ENCODE data around the gene NINJ1. TPM values are rescaled to one million over a fixed set of nuclear protein-coding genes. Genes with fewer than 3 reads are reported as not detected.

The NINJ1 gene
- total and polyA plus RNA-seq, 2 donors (not counting 1 experiment from before 2014, with no cell fraction given) = 8.3 to 13.2 TPM

- Histone ChIP-seq H3K4me1 (ENCODE audit: control insufficient read depth in 2 of 2, insufficient read depth in 2 of 2, low read length in 2 of 2) (peaks cover 21 to 29% of the 10 kb centered on the region in 2 donors), H3K9ac (ENCODE audit: low read length) (no peak overlapping the region), H3K36me3 (replicated peaks in 1 of 2; ENCODE audit: control extremely low read depth in 1 of 2, control insufficient read depth in 1 of 2, extremely low read depth in 1 of 2, insufficient read depth in 2 of 2, low read length in 1 of 2) (peaks cover 0 to 9% of the 10 kb centered on the region in 2 experiments), H2AFZ (ENCODE audit: insufficient read depth, low read depth, low read length, poor library complexity, severe bottlenecking) (no peak overlapping the region), H4K20me1 (ENCODE audit: control insufficient read depth, insufficient read depth, low read length, poor library complexity, severe bottlenecking) (peaks cover 5% of the 10 kb centered on the region), H3K4me3 (ENCODE audit: control extremely low read depth in 1 of 5, extremely low read depth in 1 of 5, insufficient read depth in 1 of 5, low read depth in 2 of 5, low read length in 4 of 5) (no peak overlapping the region), H3K27me3 (replicated peaks in 1 of 4; ENCODE audit: control extremely low read depth in 1 of 4, control insufficient read depth in 3 of 4, insufficient read depth in 4 of 4, low read length in 3 of 4) (no peaks in the 10 kb centered on the region), H3K9me3 (ENCODE audit: control extremely low read depth in 1 of 3, control insufficient read depth in 2 of 3, insufficient read depth in 1 of 3, low read length in 2 of 3) (no peaks in the 10 kb centered on the region), H3K79me2 (ENCODE audit: control insufficient read depth, insufficient read depth, low read length) (peaks cover 19% of the 10 kb centered on the region), H3K4me2 (replicated peaks; ENCODE audit: low read depth, low read length, poor library complexity, severe bottlenecking) (no peak overlapping the region), H3K27ac (ENCODE audit: low read length in 2 of 2) (no peak overlapping the region)
- ChIA-PET CTCF (no interaction called here), POLR2A (interaction anchor here (0.7 kb wide), 1 partner anchor 14 kb away, joined by 3 read pairs; no protein-coding TSS in a partner anchor)
- no peak for DNase-seq
- H3K4me1 Mint-ChIP-seq = peaks cover 25% of the 10 kb centered on the region
- no peak overlapping the region for H3K27ac Mint-ChIP-seq
- intact Hi-C loops (cut with micrococcal nuclease) = no loop called here
- 94% methylated on average over 10 of the region's 13 CpGs for WGBS (ENCODE audit: insufficient coverage)
- H3K27me3 Mint-ChIP-seq = no peaks in the 10 kb centered on the region
- H3K4me3 Mint-ChIP-seq = no peak overlapping the region
- no peak for ATAC-seq (ENCODE audit: low read depth)
- no peak for TF ChIP-seq CTCF (IDR thresholded peaks at IDR 0.05)
- no peak for TF ChIP-seq EZH2 (IDR thresholded peaks at IDR 0.05; ENCODE audit: borderline replicate concordance, insufficient read depth, low read depth, low read length, poor library complexity, severe bottlenecking)
- H3K9me3 Mint-ChIP-seq (ENCODE audit: insufficient read depth) = no peaks in the 10 kb centered on the region
These were observed 21.1 kb downstream of the NINJ1 start for GRCh38 chr9:93112864-93113389.

DNA sequence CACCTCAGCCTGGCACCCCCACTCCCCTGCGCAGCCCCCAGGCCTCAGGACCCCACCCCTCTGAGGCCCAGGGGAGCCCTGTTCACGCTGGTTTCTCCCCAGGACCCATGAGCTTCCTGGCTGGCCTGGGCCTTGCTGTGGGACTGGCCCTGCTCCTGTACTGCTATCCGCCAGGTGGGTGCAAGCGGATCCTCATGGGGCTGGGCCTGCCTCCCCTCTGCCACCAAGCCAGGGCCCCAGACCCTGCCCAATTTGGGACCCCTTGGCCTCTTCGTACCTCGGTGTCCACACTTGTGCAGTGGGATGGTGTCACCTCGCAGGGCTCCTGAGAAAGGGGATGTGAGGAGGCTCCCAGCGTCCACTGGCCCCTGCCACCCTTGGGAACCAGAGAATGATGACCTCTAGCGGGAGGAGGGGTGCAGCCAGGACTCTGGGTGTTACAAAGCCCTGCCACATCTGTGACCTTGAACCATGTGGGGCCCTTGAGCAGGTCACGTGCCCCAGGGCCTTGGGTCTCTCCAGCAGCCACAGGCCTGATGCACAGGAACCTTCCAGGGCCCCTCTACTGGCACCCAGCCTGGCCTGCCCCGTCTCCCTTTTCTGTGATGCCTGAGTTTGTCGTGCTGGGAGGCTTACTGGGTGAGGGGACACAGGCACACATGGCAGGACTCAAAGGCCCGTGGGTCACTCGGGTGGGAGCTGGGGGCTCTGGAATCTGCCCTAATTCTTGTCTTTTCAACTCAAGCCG lies 21.8 kb downstream of the NINJ1 start:
- H3K9me3 Mint-ChIP-seq (ENCODE audit: insufficient read depth) = no peaks in the 10 kb centered on the region
- peaks cover 21 to 29% of the 10 kb centered on the region in 2 donors for H3K4me1 ChIP-seq (ENCODE audit: control insufficient read depth in 2 of 2, insufficient read depth in 2 of 2, low read length in 2 of 2)

More for the DNA sequence above, 21.8 kb downstream of the NINJ1 start:
- H3K4me2 ChIP-seq (replicated peaks; ENCODE audit: low read depth, low read length, poor library complexity, severe bottlenecking) = no peak overlapping the region
- DNase-seq (no peak), ATAC-seq (ENCODE audit: low read depth) (no peak)
- WGBS (ENCODE audit: insufficient coverage) = 87% methylated on average over 14 of the region's 15 CpGs
- H3K4me1 Mint-ChIP-seq = peaks cover 27% of the 10 kb centered on the region
- POLR2A ChIA-PET = interaction anchor here (0.7 kb wide), 1 partner anchor 13 kb away, joined by 3 read pairs; no protein-coding TSS in a partner anchor
- H3K27me3 ChIP-seq (replicated peaks in 1 of 4; ENCODE audit: control extremely low read depth in 1 of 4, control insufficient read depth in 3 of 4, insufficient read depth in 4 of 4, low read length in 3 of 4) = no peaks in the 10 kb centered on the region
- H3K36me3 ChIP-seq (replicated peaks in 1 of 2; ENCODE audit: control extremely low read depth in 1 of 2, control insufficient read depth in 1 of 2, extremely low read depth in 1 of 2, insufficient read depth in 2 of 2, low read length in 1 of 2) = peaks cover 0 to 11% of the 10 kb centered on the region in 2 experiments
- CTCF ChIA-PET = interaction anchor here (1.1 to 5.6 kb wide), 4 partner anchors 7 to 190 kb away, joined by 3 to 53 read pairs (median 28); no protein-coding TSS in a partner anchor
- no peak overlapping the region for H3K4me3 ChIP-seq (ENCODE audit: control extremely low read depth in 1 of 5, extremely low read depth in 1 of 5, insufficient read depth in 1 of 5, low read depth in 2 of 5, low read length in 4 of 5)
- peaks cover 5% of the 10 kb centered on the region for H4K20me1 ChIP-seq (ENCODE audit: control insufficient read depth, insufficient read depth, low read length, poor library complexity, severe bottlenecking)
- intact Hi-C loops (cut with micrococcal nuclease) = no loop called here
- no peaks in the 10 kb centered on the region for H3K27me3 Mint-ChIP-seq
- no peak overlapping the region for H2AFZ ChIP-seq (ENCODE audit: insufficient read depth, low read depth, low read length, poor library complexity, severe bottlenecking)
- H3K27ac Mint-ChIP-seq = no peak overlapping the region
- no peak overlapping the region for H3K4me3 Mint-ChIP-seq
- H3K27ac ChIP-seq (ENCODE audit: low read length in 2 of 2) = no peak overlapping the region
- TF ChIP-seq EZH2 (IDR thresholded peaks at IDR 0.05; ENCODE audit: borderline replicate concordance, insufficient read depth, low read depth, low read length, poor library complexity, severe bottlenecking) (no peak), CTCF (IDR thresholded peaks at IDR 0.05) (no peak)
- no peak overlapping the region for H3K9ac ChIP-seq (ENCODE audit: low read length)
- no peaks in the 10 kb centered on the region for H3K9me3 ChIP-seq (ENCODE audit: control extremely low read depth in 1 of 3, control insufficient read depth in 2 of 3, insufficient read depth in 1 of 3, low read length in 2 of 3)
- peaks cover 26% of the 10 kb centered on the region for H3K79me2 ChIP-seq (ENCODE audit: control insufficient read depth, insufficient read depth, low read length)
